GM12865 (cell line): ENCODE data around the gene CCDC167.

ENCODE experiments used
- DNase-seq: peaks from one replicate; pipeline ENCODE4 v3.0.0; 2010; ENCODE audit warnings: low read depth
- H3K4me3 ChIP-seq: 2 replicates; pipeline ENCODE4 v1.5.1; 2011; ENCODE audit warnings: mild to moderate bottlenecking, low read depth, low read length, control low read depth
- TF ChIP-seq, protein P1 (sequence below): IDR thresholded peaks from 2 replicates; pipeline ENCODE4 v1.5.1; 2011; ENCODE audit warnings: low read length, control low read depth, low read depth, inconsistent platforms; ENCODE audit not compliant: insufficient read depth; ENCODE audit errors: missing control alignments

CCDC167 gene

GRCh38 chr6:37480951-37481534 is 18.6 kb downstream of the CCDC167 start:
- no peak overlapping the region for H3K4me3 ChIP-seq
- TF ChIP-seq, protein P1, sequence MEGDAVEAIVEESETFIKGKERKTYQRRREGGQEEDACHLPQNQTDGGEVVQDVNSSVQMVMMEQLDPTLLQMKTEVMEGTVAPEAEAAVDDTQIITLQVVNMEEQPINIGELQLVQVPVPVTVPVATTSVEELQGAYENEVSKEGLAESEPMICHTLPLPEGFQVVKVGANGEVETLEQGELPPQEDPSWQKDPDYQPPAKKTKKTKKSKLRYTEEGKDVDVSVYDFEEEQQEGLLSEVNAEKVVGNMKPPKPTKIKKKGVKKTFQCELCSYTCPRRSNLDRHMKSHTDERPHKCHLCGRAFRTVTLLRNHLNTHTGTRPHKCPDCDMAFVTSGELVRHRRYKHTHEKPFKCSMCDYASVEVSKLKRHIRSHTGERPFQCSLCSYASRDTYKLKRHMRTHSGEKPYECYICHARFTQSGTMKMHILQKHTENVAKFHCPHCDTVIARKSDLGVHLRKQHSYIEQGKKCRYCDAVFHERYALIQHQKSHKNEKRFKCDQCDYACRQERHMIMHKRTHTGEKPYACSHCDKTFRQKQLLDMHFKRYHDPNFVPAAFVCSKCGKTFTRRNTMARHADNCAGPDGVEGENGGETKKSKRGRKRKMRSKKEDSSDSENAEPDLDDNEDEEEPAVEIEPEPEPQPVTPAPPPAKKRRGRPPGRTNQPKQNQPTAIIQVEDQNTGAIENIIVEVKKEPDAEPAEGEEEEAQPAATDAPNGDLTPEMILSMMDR = no peak
- DNase-seq = no peak

GRCh38 chr6:37480118-37480736 is 19.5 kb downstream of the CCDC167 start:
- no peak for DNase-seq
- TF ChIP-seq, protein P1 = no peak
- H3K4me3 ChIP-seq = no peak overlapping the region

GRCh38 chr6:37479266-37479854 is 20.3 kb downstream of the CCDC167 start:
- no peak for DNase-seq
- TF ChIP-seq, protein P1 = no peak
- H3K4me3 ChIP-seq = no peak overlapping the region

GRCh38 chr6:37478827-37479226 is 20.9 kb downstream of the CCDC167 start:
- no peak overlapping the region for H3K4me3 ChIP-seq
- DNase-seq = no peak
- TF ChIP-seq, protein P1 = no peak

- TF ChIP-seq, protein P1 = no peak
- no peak overlapping the region for H3K4me3 ChIP-seq
- DNase-seq = no peak
These were observed 21.8 kb downstream of the CCDC167 start for GRCh38 chr6:37477656-37478435.

DNA sequence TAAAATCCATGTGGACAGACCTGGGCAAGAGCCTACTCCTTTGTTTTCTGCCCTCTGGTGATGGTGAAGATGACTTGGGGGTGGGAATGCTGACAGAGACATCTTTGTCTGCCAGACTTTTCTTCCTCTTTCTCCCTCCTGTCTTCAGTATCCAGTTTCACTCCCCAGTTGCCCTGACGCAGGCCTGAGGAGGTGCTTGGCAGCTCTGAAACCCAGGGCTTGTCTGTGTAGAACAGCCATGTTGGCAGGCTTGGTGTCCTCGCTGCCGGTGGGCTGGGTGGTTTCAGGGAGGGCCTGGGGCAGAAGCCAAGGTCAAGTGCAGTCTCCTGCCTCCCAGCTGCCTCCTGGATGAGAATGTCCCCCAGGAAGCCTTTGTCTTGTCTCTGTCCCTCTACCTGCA is 22.5 kb downstream of the CCDC167 start:
- TF ChIP-seq, protein P1 = no peak

More for the DNA sequence above, 22.5 kb downstream of the CCDC167 start:
- no peak for DNase-seq
- no peak overlapping the region for H3K4me3 ChIP-seq
